ELF-1 (cell line): Measurements from ENCODE around the gene ORC1.

Experiments
- DNase-seq: peaks from one replicate; pipeline ENCODE4 v3.0.0-alpha.2; 2016; ENCODE audit warnings: low read depth, low spot score

The ORC1 gene

DNA sequence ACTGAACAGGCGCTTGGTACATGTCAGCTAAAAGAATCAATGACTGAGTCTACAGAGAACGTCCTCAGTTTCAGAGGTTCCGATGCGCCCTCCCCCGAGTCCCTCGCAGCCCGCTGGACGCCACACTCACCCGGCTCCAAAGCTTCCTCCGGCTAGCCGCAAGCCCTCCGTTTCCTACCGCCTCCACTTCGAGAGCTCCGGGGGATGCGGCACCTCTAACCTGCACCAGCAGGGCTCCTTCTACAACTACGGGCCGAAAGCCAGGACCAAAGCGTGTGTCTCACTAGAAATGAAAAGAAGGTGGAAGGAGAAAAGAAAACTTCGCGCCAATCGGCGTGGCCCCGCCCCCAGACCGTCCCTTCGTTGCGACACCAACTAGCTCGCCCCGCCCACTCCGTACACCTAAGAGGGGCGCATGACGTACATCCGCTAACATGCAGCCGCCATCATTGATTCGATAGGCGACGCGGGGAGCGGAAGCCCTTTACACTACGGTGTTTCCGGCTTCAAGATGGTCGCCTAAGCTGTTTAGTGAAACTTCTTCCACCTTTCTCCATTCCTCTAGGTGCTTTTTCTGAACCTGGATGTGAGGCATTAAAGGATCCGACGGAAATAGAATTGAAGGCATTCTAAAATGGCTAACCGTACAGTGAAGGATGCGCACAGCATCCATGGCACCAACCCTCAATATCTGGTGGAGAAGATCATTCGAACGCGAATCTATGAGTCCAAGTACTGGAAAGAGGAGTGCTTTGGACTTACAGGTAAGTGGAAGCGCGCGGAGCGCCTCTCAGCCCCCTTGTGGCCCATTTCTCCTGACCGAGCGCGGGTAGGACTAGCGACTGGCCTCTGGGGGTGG lies at the start of gene ORC1, which contains the start of gene PRPF38A:
ORC1 (minus strand) TSS at position 308 of the 859 bp plus-strand sequence. CDS start 2,200 bp downstream, outside the sequence.
PRPF38A (plus strand) TSS at position 487 of the 859 bp plus-strand sequence; CDS start at position 635, 148 bp downstream.
- DNase-seq = peak; percentile 98

DNA sequence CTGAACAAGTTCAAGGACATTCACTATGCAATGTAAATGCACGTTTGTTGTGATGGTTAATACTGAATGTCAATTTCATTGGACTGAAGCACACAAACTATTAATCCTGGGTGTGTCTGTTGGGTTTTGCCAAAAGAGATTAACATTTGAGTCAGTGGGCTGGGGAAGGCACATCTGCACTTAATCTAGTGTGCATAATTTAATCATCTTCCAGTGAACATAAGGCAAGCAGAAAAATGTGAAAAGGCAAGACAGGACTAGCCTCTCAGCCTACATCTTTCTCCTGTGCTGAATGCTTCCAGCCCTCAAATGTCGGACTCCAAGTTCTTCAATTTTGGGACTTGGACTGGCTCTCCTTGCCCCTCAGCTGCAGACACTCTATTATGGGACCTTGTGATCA lies 40.2 kb upstream of the ORC1 start:
- DNase-seq = no peak

DNA sequence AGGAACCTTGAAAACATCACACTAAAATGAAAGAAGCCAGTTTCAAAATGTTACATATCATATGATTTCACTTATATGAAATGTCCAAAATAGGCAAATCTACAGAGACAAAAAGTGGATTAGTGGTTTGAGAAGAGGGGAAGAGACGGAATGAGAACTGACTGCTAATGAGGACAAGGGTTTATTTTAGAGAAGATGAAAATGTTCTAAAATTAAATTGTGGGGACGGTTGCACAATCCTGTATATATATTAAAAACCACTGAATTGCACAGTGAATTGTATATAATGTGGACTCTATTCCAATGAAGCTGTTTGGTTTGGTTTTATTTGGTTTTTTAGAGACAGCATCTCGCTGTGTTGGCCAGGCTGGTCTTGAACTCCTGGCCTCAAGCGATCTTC lies 35.8 kb upstream of the ORC1 start:
- DNase-seq = no peak

DNA sequence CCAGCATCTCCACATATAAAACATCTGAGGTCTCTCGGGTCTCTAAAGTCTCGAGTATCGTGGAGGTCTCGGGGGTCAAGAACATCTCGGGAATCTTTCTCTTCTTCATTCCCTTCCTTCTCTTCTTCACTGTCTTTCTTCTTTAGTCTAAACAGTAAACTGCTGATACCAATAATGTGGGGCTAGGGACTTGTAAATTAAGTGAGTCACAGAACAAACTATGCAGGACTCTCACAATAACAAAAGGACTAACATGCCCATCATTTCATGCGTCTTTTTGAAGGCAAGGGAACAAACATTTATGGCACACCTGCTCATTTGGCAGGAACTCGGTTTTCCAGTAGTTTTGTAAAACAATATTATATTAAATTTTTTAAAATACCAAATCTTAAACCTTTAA lies 32.6 kb upstream of the ORC1 start:
- no peak for DNase-seq

DNA sequence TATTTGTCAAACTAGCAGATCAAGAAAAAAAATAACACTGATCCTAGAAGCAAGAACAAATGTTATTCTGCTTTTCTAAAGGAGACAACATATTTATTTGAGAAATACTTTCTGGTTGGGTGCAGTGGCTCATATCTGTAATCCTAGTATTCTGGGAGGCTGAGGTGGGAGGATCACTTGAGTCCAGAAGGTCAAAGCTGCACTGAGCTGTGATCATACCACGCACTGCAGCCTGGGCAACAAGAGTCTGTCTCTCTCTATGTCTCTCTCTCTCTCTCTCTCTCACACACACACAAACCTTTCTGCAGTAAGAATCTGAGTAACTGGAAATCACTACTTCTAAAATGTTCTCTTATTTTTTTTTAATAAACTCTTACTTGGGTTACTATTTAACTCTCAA lies 31.4 kb upstream of the ORC1 start:
- DNase-seq = no peak

DNA sequence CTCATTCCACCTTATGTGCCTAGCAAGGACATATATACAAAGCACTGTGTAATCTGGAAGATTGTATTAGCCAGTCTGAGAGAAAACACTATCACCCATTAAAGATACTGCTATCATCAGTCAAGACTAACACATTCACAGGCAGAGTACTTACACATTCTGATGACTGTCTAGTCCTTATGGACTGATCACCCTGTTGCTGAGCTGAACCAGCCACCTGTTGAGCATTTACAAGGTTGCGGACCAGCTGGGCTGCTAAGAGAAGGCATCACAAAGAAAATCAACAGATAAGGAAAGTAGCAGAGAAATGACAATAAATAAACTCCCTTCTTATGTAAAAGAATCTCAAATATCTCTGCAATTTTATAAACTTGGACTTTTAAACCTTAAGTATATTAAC lies 31.0 kb upstream of the ORC1 start:
- DNase-seq = no peak

DNA sequence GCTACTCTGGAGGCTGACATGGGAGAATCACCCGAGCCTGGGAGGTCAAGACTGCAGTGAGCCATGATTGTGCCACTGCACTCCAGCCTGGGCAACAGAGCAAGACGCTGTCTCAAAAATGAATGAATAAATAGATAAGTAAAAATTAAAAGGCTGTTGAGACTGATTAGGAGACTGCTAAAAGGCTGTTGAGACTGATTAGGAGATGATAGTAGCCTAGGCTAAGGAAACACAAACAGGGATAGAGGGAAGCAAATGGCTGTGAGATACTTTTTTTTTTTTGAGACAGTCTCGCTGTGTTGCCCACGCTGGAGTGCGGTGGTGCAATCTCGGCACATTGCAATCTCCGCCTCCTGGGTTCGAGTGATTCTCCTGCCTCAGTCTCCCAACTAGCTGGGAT lies 28.6 kb upstream of the ORC1 start:
- DNase-seq = no peak

DNA sequence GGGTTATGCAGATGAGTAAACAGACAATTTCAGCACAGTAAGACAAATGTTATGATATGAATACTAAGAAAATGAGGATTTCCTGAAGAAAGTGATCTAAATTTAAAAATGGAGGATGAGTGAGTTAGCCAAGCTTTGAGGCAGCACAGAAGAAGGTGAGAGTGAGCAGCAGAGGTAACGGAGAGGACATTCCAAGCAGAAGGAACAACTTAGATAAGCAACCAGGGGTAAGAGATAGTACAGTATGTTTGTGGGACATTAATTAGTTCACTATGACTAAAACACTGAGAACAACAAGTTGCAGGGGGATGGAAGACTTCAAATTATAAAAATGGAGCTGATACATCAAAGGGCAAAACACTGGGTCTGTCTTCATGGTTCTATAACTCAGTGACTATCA lies 22.9 kb upstream of the ORC1 start:
- DNase-seq = no peak

DNA sequence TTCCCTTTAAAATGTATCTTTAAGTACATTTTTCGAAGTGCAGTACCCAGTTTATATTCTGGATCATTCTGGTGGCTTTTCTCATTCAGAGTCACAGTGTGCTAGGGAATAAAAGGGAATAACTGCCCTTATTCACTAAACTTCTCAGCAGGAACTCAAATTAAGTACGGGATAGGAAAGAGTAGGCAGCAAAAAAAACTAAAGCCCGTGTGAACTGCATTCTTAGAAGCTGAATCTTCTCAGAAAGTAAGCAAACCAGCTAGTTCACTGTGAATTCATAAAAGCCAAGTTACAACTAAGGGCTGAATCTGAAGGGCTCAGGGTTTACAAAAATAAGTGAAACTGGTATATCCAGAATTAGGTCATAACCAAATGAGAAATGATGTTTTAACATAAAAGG lies 22.1 kb upstream of the ORC1 start:
- DNase-seq = no peak

DNA sequence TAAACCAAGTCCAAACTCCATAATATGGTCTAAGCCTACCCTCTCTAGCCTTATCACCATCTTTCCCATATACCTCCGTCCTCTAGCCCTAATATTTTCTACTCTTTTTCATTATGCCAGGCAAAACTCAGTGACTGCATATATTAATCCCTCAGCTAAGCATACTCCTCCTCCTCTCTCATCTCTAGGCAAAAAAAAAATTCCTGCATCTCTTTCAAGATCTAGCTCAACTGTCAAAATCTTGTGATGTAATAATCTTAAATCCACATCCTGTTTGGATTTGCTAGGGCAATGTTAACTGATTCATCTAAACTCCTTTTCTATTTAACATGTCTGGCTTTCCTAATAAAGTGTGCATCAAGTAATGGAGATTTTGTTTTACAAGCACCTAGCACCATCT lies 20.6 kb upstream of the ORC1 start:
- DNase-seq = no peak

DNA sequence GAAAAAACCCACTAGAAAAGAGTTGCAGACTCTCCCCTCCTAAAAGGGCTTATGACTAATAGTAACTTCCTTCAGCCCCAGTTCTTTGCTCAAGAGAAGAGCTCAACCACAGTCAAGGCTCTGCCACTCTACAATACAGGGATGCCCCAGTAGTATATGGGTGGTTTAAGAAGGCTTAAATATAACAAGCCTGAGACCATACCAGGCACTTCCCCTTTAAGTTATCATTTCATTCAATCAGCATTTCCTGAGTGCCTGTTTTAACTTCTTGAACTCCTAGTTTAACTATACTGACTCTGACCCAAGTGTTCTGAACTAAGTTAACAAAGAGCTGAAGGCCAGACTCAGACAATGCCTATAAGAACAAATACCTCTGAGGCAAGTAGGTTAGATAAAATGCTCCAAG lies 20.0 kb upstream of the ORC1 start:
- no peak for DNase-seq

DNA sequence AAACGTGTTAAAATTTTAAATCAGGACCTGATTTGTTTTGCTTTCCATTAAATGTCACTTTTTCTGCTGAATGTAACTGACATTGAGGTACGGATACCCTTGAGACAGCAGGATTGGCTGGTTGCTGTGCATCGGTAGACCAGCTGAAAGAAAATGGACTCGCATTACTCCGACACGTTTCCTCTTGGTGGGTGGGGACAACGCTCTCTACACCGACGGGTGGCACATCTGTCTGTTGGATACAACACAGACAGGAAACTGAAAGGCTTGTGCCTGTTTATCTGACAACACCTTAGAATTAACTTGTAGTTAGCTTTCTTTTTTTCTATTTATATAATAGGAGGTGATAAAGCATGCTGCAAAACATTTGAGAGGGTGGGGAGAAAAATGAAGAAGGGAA lies 19.5 kb upstream of the ORC1 start:
- DNase-seq = no peak

DNA sequence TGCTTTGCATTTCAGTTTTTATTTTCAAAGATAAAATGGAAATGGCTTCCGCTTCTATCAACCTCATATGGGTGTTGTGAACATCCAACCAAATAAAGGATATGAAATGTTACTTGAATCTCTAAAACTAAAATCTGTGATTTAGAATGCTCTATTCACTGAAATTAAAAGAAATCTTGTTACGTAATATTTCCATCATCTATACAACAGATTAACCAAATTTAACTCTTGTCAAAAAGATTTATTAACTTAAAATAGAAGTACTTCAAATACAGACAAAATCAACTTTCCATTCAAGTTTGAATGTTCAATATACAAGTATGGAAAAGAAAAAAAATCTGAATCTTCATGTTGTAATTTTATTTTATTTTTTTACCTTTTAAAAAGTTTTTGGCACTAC lies 18.8 kb upstream of the ORC1 start:
- no peak for DNase-seq

DNA sequence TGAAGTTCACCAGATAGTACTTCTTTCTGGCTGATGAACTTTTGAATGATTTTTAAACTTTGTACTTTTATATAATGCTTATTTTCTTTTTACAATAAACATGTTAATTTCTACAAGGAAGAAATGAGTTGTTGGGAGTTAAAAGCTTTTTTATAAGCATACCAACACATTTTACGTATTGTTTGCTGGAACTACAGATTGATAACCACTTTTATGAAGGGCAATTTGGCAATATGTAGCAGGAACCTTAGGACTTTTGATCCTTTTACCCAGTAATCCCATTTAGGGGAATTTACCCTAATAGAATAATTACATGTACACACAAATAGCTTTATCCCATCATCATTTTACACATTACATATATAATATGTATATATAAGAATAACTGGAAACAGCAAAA lies 16.5 kb upstream of the ORC1 start:
- DNase-seq = no peak

DNA sequence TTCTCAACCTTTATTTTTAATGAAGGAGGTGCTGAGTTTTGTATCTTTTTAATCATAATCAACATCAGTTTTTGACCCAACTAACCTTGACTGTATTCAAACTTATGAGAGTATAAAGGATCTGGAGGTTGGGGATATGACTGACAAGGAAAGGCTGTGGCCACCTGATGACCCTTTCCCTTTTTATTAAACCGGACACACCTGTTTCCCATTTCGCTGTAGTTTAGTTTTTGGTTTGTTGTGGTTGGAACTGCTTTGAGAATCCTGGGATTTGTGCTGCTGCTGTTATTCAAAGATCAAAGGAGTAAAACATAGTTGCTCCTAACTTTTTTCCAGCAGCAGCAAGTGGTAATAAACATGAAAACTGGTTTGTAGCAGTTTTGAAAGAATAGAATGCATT lies 12.6 kb upstream of the ORC1 start:
- no peak for DNase-seq

DNA sequence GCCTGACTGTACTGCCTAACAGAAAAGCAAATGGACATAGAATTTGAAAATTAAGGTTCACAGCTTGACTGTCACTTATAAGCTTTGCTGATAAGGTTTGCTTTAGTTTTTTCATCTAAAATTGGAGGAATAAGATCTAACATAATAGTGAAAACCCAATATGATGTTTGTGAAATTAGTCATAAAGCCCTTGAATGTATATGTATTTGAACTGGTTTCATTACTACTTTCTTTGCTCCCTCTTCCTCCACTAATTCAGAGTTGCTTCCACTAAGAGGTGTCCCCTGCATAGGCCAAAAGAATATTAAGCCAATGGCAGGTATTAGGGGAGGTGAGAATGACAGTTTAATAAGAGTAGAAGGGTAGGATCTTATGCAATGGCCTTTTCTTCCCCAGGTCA lies 10.7 kb upstream of the ORC1 start:
- no peak for DNase-seq

DNA sequence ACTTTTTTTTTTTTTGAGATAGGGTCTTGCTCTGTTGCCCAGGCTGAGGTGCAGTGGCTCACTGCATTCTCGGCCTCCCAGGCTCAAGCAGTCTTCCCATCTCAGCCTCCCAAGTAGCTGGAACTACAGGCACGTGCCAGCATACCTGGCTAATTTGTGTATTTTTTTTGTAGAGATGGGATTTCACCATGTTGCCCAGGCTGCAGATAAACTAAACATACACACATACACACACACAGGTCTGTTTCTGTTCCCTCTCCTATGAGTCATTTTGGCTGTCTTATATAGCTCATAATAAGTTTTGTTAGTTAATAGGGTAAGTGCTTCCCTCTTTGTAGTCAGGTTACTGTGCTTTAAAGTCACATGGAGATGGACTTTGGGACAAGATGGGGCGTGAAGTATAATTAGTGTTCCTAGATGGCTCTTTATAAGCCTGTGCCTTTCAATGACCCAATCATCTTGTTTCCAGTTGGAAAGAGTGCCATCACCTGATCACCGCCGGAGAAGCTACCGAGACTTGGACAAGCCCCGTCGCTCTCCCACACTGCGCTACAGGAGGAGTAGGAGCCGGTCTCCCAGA lies 9.3 kb upstream of the ORC1 start:
- no peak for DNase-seq

DNA sequence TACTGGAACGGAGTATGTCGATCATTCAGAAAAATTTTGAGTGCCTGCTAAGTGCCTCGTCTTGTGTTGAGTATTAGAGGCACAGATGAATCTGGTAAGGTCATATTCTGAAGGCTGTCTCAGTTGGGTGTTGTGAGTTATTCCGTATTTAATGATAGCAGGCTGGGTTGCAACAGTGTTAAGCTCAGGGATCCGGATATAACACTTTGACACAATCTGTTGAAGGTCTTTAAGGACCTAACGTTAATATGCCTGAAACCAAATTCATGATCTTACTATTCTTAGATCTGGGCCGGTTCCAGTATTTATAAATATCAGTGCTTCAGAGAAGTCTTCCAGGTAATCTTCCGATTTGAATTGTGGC lies 734 bp upstream of the ORC1 start:
- no peak for DNase-seq

DNA sequence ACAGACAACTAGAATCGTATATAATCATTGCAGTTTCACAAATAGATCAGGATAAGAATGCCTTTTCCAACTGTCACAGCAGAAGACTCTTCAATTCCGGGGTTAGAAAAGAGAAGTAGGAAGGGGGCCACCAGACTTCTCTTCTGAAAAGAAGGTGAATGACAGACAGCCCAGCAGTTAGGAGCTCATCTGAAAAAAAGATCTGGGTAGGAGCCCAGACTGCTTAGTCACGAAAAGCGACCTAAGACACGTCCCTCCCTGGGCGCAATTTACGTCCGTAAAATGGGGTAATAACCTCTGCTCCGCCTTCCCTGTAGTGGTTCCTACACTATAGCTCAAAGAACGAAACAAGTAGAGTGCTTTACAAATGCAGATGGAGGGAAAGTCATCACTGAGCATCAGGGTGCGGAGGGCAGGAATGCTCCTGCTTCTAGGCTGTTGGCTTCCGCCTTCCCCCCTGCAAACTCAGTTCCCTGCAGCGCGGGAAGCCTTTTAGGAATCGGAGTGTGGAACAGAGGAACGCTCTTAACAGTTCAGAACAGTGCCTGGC lies 582 bp downstream of the ORC1 start:
- DNase-seq = peak; percentile 79

DNA sequence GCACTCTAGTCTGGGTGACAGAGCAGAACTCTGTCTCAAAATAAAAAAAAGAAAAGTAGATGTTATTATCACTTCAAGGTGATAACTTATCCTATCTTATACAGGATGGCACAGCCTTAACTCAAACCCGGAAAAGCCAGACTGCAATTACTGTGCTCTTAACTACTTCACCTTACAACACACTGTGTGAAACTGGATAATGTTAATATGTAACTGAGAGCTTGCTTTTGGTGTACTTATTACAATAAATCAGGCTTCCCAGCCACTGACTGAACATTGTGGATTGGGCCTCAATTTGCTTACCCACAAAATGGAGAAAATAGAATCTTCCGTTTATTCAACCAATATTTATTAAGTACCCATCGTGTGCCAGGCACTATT lies 1.4 kb downstream of the ORC1 start:
- DNase-seq = no peak

DNA sequence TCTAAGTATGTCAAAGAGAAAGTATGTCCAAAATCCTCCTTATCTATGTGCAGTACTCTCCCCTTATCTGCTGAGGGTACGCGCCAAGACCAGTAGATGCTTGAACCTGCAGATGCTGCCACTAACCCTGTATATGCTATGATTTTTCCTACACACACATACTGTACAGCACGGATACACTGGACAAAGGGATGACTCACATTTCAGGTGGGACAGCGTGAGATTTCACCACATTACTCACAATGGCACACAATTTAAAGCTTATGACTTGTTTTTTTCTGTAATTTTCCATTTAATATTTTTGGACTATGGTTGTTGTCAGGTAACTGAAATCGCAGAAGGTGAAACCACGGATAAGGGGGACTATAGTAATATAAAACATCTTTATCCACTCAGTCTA lies 4.1 kb downstream of the ORC1 start:
- no peak for DNase-seq

DNA sequence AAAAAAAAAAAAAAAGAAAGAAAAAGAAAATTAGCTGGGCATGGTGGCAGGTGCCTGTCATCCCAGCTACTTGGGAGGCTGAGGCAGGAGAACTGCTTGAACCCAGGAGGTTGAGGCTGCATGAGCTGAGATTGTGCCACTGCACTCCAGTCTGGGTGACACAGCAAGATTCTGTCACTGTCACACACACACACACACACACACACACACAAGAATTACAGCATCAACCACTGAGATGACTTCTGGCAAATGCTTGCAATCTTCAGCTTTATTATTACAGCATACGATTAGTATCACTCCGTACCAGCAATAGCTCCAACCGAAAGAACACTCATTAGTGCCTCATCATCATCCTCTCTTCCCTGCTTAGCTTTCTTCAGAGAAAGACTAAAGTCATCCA lies 4.6 kb downstream of the ORC1 start:
- no peak for DNase-seq

DNA sequence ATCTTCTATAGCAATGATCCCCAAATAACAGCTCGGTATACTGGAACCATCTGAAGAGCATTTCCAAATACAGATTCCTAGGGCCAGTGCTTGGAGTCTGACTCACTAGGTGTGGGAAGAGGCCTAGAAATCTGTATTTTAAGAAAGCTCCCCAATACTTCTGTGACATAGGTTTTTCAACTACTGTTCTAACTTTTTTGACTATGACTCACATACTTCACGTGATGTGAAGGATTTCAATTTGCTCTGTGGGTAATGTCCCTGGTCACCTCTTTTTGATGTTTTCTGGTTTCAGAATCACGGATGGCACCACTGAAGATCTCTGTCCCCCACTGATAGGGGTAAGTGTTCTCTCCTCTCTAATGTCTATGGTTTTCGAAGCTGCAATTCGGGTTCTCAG lies 11.0 kb downstream of the ORC1 start:
- DNase-seq = no peak
